ENCODE measurements around the gene ADAM15. TPM values are rescaled to one million over a fixed set of nuclear protein-coding genes. Genes with fewer than 3 reads are reported as not detected.

ADAM15 gene
- total and polyA plus RNA-seq, 2 of the 8 experiments (the other 6 are each of a cell fraction or from before 2014, with no cell fraction given): 32.9 to 37.6 TPM

DNA sequence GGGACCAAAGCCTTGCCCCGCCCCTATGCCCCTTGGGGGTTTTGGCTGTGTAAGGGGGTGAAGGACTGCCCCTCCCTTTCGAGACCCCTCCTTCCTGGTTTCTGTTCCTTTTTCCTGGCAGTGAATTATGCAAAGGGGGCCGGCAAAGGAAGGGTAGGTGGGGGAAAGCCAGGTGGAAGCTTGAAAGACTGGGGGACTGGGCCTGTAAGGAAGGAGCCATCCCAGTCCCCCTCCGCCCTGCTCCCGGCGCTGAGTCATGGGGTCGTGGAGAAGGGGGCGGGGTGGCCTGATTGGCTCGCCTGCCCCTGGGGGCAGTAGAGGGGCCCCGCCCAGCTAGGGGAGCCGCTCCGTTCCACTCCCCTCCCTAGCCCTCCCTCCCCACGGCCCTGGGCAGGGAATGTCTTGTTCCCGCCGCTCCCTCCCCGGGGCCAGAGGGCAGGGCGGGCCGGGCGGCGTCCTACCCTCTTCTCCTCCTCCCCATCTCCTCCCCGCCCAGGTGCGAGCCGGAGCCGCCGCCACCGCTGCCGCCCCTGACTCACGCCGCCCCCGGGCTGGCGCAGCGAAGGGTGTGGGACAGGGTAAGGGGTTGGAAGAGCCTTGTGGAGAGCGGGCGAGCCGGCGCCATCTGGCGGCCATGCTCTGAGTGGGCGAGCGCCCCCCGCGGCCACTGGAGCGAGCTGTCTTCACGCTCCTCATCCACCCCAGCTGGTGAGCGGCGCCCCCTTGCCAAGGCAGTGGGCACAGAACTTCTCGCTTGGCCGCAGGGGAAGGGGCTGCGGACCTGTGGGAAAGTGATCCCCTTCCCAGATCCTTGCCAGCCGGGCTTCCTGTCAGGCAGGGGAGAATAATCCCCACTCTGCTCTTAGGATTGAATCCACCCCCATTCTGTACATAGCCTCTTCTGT, 33.8 kb upstream of the ADAM15 start (continued):
- TF ChIP-seq EZH2 (IDR thresholded peaks at IDR 0.05; ENCODE audit: low read depth, low read length, severe bottlenecking) (no peak), CREB1 (IDR thresholded peaks at IDR 0.05) (no peak)

Measured in H1 (cell line).